HG03460 (cell line): ENCODE data around the gene NPFFR1.

Experiments
- ATAC-seq: cut with Tn5 transposase; IDR thresholded peaks from one replicate; pipeline ENCODE4 v1.9.1; 2021; ENCODE audit not compliant: unreplicated experiment

Gene NPFFR1

DNA sequence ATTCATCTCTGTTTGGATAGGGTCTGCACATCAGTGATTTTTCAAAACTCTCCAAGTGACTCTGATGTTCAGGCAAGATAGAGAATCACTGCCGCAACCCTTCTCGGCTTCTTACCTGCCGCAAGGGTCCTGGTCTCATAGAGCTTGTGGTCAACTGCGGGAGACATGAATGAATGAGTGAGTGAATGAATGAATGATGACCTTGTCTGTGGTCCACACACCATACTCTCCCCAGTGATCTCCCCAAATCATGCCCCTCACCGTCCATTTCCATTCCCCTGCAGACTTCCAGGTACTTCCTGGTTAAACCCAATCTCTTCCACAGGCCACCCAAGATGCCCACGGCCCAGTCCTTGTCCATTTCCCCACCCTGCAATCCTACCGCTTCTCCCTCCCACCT is 5.9 kb upstream of the NPFFR1 start:
- no peak for ATAC-seq

DNA sequence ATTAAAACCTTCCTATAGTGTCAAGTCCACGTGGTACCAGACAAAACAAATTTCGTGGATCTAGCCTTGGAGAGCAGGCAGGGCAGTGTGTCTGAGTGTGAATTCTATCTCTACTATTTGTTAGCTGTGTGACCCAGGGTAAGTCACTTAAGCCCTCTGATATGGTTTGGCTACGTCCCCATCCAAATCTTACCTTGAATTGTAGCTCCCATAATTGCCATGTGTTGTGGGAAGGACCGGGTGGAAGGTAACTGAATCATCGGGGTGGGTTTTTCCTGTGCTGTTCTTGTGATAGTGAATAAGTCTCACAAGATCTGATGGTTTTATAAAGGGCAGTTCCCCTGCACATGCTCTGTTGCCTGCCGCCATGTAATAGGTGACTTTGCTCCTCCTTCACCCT is 2.8 kb upstream of the NPFFR1 start:
- ATAC-seq, result no peak

DNA sequence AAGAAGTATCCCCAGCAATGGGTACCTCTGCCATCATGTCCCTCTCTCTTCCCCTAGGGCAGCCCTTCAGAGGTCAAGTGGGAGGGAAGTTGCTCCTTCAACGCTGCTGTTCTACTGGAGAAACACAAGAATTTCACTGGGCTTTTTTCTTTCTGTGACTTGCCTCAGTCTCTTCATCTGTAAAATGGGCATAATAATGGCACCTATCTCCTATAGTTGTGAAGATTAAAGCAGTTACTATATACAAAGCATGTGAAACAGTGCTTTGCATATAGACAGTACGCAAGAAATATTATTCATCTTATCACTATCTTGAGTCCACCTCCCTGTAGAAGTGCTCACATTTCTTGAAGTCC is 1.6 kb upstream of the NPFFR1 start:
- ATAC-seq, result no peak

DNA sequence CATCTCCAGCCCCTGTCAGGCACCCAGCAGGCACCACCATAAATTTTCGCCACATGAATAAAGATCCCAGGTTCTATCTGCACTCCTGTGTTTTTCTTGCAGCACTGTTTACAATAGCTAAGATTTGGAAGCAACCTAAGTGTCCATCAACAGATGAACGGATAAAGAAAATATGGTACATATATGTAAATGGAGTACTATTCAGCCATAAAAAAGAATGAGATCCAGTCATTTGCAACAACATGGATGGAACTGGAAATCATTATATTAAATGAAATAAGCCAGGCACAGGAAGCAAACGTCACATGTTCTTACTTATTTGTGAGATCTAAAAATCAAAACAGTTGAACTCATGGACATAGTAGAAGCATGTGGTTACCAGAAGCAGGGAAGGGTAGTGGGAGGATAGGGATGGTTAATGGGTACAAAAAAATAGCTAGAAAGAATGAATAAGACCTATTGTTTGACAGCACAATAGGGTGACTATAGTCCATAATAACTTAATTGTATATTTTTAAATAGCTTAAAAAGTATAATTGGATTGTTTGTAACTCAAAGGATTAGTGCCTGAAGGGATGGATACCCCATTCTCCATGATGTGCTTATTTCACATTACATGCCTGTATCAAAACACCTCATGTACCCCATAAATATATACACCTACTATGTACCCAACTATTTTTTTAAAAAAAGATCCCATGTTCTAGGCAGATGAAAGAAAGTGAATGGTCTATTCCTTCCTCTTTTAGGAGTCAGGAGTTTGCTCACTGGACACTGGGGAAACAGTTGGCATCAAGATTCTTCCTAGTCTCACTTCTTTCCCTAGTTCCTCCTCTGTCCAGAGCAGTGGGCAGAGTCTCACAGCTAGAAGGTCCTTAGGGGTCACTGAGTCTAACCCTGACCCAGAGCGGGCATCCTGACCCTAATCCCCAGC is 1.0 kb upstream of the NPFFR1 start:
- ATAC-seq, result no peak

DNA sequence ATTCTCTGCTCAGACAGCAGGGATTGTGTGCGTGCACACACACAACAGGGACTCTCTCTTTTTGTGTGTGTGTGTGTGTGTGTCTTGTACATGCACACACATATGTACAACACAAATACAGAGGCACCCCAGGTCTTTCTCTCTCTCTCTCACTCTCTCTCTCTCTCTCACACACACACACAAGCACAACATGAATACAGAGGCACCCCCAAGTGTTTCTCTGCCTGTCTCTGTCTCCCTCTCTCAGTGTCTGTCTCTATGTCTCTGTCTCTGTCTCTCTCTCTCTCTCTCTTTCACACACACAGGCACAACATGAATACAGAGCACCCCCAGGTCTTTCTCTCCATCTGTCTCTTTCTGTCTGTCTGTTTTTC is 746 bp downstream of the NPFFR1 start:
- no peak for ATAC-seq

DNA sequence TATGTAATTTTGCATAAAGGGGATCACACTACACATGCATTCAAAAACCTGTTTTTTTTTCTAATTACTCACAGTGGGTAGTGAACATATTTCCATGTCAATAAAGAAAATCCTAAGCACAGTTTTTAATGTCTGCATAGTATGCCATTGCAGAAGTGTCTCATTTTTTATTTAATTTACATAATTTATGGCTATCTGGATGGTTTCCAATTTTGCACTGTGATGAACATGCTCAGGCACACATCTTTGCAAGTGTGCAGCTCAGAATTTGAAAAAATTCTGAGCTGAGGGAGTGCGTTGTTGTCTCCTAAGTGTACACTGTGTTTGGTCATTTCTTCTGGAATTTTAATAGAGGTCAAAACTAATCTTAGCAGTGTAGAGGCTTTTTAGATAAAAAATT is 2.2 kb downstream of the NPFFR1 start:
- ATAC-seq, result no peak

DNA sequence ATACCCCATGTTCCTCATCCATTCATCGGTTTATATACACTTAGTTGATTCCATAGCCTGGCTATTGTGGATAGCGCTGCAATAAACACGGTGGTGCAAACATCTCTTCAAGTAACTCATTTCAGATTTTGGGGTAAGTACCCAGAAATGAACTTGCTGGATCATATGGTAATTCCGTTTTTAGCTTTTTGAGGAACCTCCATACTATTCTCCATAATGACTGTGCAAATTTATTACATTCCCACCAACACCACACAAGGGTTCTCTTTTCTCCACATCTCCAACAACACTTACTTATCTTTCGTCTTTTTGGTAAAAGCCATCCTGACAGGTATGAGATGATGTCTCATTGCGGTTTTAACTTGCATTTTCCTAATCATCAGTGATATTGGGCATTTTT is 3.7 kb downstream of the NPFFR1 start:
- ATAC-seq, result no peak

DNA sequence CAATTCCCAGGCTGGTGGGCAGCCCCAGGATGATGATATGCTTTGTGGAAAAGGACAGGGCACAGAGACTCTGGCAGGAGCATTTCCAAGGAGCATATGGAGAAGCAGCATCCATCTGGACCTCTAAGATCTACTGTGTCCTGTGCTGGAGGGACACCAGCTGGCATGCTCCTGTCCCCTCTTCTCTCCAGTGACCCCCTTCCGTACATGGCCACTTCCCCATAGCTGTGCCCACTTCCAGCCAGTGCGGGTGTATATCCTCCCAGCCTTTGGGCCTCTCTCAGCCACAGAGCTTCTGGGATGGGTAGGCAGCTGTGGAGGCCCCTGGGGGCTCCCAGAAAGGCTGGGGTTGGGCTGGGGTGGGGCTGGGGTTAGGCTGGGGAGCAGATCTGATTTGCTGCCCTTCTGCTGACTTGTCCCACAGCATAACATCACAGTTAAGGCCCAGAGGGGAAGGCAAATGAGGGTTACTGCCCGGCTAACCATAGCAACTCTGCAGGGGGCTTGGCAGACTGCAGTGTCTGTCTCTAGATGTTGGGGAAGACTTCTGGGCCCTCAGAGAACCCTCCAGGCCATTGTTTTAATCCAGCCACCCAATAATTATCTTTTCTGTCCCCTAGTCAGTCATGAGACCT is 6.3 kb downstream of the NPFFR1 start:
- no peak for ATAC-seq

DNA sequence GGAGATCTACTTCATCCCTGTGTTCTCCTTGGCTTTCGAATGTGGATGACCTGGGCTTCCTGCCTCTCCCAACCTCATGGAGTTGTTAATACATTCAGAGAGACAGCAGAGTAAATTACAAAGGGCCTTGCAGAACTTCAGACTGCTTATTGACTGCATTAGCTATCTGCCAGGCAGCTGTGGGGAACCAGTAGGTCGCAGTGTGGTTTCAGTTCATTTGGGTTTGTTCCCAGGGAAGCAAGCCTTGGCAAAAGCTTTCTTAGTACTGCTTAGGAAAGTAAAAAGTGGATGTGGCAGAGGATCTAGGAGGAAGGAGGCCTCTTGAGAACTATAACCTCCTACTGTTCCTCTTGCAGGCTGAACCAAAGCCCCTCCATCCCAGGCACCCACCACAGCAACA is 9.2 kb downstream of the NPFFR1 start:
- no peak for ATAC-seq

DNA sequence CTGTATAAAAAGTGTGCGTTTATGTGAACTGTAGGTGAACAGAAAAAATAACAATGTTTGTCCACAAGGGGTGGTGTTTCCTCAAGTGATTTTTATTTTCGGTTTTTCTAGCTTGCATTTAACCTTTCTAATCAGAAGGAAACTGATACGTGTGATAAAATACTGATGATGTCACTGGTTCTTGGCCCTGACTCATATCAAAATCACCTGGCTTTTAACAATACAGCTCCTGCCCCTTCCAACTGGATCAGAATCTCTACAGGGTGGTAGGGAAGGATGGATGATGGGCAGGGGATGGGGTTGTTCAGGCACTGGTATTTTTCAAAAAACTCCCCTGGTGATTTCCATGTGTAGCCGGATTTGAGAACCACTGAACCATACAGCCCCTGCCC is 10.9 kb downstream of the NPFFR1 start:
- no peak for ATAC-seq

DNA sequence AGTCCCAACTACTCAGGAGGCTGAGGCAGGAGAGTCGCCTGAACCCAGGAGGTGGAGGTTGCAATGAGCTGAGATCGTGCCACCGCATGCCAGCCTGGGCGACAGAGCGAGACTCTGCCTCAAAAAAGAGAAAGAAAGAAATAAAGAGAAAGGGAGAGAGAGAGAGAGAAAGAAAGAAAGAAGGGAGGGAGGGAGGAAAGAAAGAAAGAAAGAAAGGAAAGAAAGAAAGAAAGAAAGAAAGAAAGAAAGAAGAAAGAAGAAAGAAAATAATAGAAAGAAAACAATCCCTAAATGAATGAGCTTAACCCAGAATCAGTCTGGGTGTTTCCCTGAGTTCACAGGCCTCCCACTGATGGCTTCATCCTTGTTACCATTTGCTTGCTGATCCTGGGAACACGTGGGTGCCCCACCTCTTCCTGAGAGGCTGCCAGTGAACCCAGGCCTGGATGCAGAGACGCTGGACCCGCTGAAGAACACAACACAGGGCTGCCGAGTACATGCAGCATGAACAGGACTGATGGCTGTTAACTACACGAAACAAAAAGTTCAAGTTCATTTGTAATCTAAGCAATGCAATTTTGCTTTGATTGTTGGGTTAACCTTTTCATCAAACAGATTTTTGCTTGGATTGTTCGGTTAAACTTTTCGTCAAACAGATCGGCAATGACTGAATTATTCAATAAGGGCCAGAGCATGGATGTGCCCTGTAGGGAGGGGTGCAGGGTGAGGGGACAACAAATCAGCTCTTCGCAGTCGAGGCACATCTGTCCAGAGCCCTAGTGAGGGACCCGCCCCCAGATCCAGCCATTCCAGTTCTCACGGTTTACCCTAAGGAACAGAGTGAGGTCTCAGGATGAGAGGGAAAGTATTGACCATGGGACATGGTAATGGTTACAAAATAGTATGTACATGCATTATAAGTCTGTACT is 11.5 kb downstream of the NPFFR1 start:
- ATAC-seq, result no peak

DNA sequence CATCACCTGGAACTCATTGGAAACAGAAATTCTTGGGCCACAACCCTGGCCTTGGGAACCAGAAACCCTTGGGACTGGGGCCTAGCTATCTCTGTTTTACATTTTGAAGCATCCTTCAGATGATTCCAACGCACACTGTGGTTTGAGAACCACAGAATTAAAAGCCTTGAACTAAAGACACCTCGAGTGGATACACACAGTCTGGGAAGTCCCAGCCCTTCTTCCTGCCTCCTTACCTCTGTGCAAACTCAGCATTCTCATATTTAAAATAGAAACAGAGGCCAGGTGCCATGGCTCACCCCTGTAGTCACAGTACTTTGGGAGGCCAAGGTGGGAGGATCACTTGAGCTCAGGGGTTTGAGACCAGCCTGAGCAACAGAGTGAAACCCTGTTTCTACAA is 12.9 kb downstream of the NPFFR1 start:
- ATAC-seq, result no peak

DNA sequence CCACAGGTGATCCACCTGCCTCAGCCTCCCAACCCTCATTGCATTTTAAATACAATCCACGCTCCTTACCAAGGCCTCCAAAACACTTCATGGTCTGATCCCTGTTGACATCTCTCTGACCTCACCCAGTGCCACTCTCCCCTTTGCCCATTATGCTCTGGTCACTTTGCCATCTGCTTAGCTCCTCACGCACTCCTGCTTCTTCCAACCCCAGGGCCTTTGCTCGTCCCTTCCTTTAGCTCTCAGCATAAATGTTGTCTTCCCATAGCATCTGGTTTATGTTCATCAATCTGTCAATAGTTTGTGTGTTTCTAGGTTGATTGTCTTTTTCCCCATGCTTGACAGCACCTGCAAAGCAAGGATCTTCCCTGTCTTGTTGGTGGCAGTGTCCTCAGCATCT is 14.1 kb downstream of the NPFFR1 start:
- ATAC-seq, result no peak

DNA sequence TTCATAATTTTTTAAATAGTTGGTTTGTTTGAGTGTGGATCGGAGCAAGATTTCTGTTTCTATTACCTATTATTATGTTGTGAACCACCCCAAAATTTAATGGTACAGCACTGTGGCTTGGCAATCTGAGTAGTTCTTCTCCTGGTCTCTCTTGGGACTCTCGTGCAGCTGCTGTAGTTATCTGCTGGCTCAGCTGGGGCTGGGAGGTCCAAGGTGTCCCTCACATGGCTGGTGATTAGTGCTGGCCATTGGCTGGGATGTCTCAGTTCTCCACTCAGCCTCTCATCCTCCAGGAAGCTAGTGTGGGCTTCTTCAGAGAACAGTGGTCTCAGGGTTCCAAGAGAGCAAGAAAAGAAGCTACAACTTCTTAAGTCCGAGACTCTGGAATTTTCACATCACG is 15.4 kb downstream of the NPFFR1 start:
- no peak for ATAC-seq

DNA sequence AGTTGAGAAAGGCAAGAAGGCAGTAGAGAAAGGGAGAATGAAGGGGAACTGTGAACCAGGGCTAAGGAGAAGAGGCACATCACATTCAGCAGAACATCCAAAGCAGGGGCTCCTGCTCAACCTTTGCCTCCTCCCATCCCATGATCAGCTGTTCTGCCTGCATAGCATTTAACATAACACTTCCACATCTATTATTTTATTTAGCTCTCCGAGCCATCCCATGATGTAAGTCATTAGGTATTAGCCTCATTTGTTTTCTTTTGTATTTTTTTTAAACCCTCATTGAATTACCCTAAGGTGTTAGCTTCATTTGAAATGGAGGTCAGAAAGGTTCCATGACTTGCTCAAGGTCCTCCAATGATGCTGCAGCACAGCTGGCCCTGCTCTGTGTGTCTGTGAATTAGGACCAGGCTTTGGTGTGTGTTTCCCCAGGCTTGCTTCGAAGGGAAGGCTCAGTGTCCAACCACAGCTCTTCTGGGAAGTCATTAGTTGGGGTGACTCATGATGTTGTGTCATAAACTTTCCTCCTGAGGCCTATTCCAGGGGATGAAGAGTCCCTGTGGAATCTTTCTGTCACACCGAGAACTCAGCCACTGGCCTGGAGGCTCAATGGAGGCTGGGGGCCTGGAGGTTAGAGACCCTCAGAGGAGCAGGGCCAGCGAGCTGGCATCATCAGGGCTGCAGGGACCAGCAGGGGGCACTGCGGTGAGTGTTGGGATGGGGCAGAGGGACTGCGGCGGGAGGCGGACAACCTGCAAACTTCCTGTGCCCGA is 16.5 kb downstream of the NPFFR1 start:
- ATAC-seq, result no peak

DNA sequence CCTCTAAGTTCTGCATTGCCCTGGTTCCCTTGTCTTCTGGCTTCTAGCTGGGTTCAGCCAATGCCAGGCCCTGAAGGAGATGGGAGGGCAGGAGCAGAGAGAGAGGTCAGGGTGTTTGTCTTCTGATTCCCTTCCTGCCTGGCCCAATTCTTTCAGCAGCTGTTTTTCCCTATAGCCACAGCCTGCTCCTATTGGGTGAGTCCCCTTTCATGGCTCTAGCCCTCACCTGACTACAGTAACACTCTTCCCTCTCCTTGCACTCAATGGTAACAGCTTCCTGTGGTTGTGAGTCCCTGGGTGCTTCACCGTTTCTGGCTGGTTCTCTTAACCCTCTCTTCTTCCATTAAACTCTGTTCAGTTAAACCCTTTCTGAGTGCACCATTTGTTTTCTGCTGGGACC is 17.1 kb downstream of the NPFFR1 start:
- ATAC-seq, result no peak

DNA sequence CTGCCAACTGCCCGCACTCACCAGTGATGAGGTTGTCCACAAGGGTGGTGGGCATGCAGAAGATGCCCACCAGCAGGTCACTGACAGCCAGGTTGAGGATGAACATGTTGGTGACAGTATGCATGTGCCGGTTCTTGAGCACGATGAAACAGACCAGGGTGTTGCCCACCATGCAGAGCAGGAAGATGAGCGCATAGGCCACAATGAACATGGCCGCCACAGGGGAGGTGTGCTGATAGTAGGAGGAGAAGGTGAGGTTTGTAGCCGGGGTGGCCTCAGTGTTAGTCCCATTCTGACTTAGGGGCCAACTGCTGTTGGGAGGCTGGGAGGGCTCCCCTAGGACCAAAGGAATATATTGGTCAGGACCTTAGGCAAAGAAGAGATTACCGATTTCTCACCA is 17.7 kb downstream of the NPFFR1 start:
- no peak for ATAC-seq

DNA sequence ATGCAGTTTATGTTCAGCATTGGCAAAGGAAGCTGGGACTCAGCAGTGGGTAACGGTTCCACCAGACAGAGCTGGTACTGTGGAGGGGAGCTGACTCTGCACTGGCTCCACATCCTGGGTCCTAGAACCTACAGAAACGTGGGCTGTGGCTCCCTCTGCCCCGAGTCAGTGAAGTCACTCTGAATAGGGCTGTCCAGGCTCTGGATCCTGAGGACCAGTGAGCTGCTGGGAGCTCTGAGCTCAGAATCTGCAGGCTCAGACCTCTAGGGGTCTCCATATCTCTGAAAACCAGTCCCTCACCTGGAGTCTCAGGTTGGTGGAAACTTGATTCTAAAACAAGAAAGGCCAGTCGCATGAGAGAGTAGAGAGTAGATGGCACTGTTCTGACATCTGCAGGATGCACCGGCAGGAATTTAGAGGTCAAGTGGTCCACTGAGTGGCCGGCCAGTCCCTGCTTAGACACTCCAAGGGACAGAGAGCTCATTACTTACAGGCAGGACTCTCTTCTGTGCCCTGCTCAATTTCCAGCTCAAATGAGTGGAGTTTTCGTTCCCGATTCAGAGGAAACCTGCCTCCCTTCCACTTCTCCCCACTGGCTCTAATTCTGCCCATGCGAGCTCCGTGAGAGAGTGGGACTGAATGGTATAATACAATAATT is 18.6 kb downstream of the NPFFR1 start:
- no peak for ATAC-seq

DNA sequence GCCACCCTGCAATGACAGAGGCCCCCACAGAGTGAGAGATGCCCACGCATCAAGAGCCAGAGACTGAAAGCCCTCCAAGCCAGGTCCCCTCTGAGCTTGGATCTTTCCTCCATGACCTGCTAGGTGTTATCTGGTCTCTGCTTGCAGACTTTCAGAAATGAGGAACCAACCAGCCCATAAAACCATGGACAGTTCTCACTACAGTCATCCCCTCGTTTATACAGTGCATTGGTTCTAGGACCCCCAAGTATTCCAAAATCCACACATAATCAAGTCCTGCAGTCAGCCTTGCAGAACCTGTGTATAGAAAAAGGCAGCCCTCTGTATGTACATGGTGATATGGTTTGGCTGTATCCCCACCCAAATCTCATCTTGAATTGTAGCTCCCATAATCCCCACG is 23.1 kb downstream of the NPFFR1 start:
- ATAC-seq, result no peak

DNA sequence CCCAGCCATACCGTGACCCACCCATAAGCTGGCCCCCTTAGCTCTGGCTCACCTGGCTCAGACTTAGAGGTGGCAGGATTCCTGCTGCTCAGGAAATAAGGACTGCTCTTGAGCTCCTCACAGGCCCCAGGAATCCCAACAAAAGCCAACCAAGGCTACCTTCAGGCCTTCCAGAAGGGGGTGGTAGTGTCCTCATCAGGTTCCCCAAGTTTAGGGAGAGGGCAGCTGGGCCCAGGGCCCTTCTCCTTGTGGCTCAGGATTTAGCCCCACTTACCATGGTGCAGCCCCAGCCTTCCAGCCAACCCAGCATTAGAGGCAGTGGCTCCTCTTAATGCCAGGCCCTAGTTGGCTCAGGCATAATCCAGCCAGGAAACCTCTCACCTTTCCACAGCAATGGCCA is 23.5 kb downstream of the NPFFR1 start:
- ATAC-seq, result no peak
